Endothelial cell of umbilical vein (primary cell): ENCODE results near the gene ARID5A. TPM values are rescaled to one million over a fixed set of nuclear protein-coding genes. Genes with fewer than 3 reads are reported as not detected.
"Not testable (repeated sequence)": the region's sequence is repeated elsewhere in the genome, so short reads cannot be mapped to it uniquely, and the experiment has no call there.

Source experiments
- BruUV-seq: library from RNA; stranded (reverse); fragments of 400-500 nt; replicated peaks from 2 replicates; lab custom pipeline; 2021; lab: Mats Ljungman, UMichigan
- CTCF ChIA-PET: fragments of 300-600, 350-600 bp; sonication (Branson Sonifier 250); formaldehyde crosslinking; loops from one replicate; lab custom pipeline; 2021; ENCODE audit warnings: antibody characterized with exemption, inconsistent platforms; lab: Charles Lee
- POLR2A ChIA-PET: fragments of 300-600, 350-600 bp; sonication (Branson Sonifier 250); formaldehyde crosslinking; loops from one replicate; lab custom pipeline; 2021; ENCODE audit warnings: antibody characterized with exemption, inconsistent platforms; lab: Charles Lee
- DNase-seq: peaks from one replicate; pipeline ENCODE4 v3.0.0-alpha.2; 2011; ENCODE audit warnings: low read depth, low spot score
- FAIRE-seq: peaks from 2 replicates; lab custom pipeline; 2011; peaks lifted over from hg19 to GRCh38; lab: Jason Lieb, UNC
- H2AFZ ChIP-seq: 2 replicates; pipeline ENCODE4 v1.6.0; 2012; ENCODE audit warnings: low read depth, low read length, control low read depth, inconsistent platforms
- H3K27ac ChIP-seq: 2 replicates; pipeline ENCODE4 v1.5.1; 2011; ENCODE audit warnings: low read depth, mild to moderate bottlenecking, control low read depth, low read length, moderate library complexity; ENCODE audit not compliant: insufficient read depth
- H3K27me3 ChIP-seq, 2 experiments: 2 replicates each; pipeline versions ENCODE4 v1.6.0 to v1.6.1; 2011; ENCODE audit warnings: low read length in 2 of 2, mixed read lengths in 1 of 2; ENCODE audit not compliant: control insufficient read depth in 2 of 2, insufficient read depth in 2 of 2
- H3K36me3 ChIP-seq, 2 experiments: 2 replicates in 1 of 2; 3 replicates in 1 of 2; pipeline ENCODE4 v1.5.1; 2011; ENCODE audit warnings: low read length in 2 of 2, mild to moderate bottlenecking in 1 of 2, moderate library complexity in 1 of 2; ENCODE audit not compliant: control insufficient read depth in 2 of 2, insufficient read depth in 2 of 2; ENCODE audit errors: extremely low read depth in 1 of 2
- H3K4me1 ChIP-seq: 3 replicates; pipeline ENCODE4 v1.5.1; 2011; ENCODE audit warnings: mild to moderate bottlenecking, low read length; ENCODE audit not compliant: control insufficient read depth, insufficient read depth; ENCODE audit errors: extremely low read depth
- H3K4me2 ChIP-seq: 2 replicates; pipeline ENCODE4 v1.6.1; 2011; ENCODE audit warnings: low read length, control low read depth, mixed read lengths; ENCODE audit not compliant: insufficient read depth
- H3K4me3 ChIP-seq, 3 experiments: fragments of 200-600 bp in 1 of 3; sonication (generic), shearing (Covaris generic) in 1 of 3; replicated peaks in 1 of 3; 2 replicates each; pipeline ENCODE4 v1.5.1; 2011 to 2016; ENCODE audit warnings: control low read depth in 3 of 3, low read length in 3 of 3, mild to moderate bottlenecking in 2 of 3, inconsistent platforms in 1 of 3, low read depth in 1 of 3, moderate library complexity in 1 of 3; ENCODE audit not compliant: insufficient read depth in 1 of 3
- H3K79me2 ChIP-seq: 2 replicates; pipeline ENCODE4 v1.6.0; 2012; ENCODE audit warnings: low read length, inconsistent platforms; ENCODE audit not compliant: control insufficient read depth, insufficient read depth
- H3K9ac ChIP-seq: replicated peaks from 2 replicates; pipeline ENCODE3; 2011; ENCODE audit warnings: low read length, control low read depth; ENCODE audit not compliant: insufficient read depth; ENCODE audit errors: extremely low read depth
- H3K9me1 ChIP-seq: replicated peaks from 3 replicates; pipeline ENCODE4 v1.6.0; 2011; ENCODE audit warnings: mild to moderate bottlenecking, low read length; ENCODE audit not compliant: control insufficient read depth, insufficient read depth; ENCODE audit errors: extremely low read depth
- H3K9me3 ChIP-seq: replicated peaks from 2 replicates; pipeline ENCODE4 v1.5.1; 2012; ENCODE audit warnings: low read length, inconsistent platforms; ENCODE audit not compliant: control insufficient read depth, insufficient read depth
- H4K20me1 ChIP-seq: replicated peaks from 2 replicates; pipeline ENCODE3; 2011; ENCODE audit warnings: mild to moderate bottlenecking, low read length; ENCODE audit not compliant: control insufficient read depth, insufficient read depth; ENCODE audit errors: extremely low read depth
- EZH2 ChIP-seq: IDR thresholded peaks from 2 replicates; pipeline ENCODE4 v1.6.1; 2012; ENCODE audit warnings: borderline replicate concordance, low read depth, mild to moderate bottlenecking, moderate library complexity, low read length, inconsistent platforms; ENCODE audit not compliant: severe bottlenecking
- FOS ChIP-seq: IDR thresholded peaks from 2 replicates; pipeline ENCODE4 v1.6.1; 2011; ENCODE audit warnings: mild to moderate bottlenecking, low read length, moderate library complexity, borderline replicate concordance; ENCODE audit not compliant: insufficient read depth
- GATA2 ChIP-seq: IDR thresholded peaks from 2 replicates; pipeline ENCODE4 v1.7.0; 2011; ENCODE audit warnings: low read depth, mild to moderate bottlenecking, moderate library complexity, mixed read lengths, low read length; ENCODE audit not compliant: insufficient read length, insufficient read depth
- JUN ChIP-seq: IDR thresholded peaks from 2 replicates; pipeline ENCODE4 v1.6.1; 2011; ENCODE audit warnings: borderline replicate concordance, low read depth; ENCODE audit not compliant: insufficient read length, insufficient read depth
- MYC ChIP-seq: IDR thresholded peaks from one replicate; pipeline ENCODE4 v1.6.1; 2011; ENCODE audit warnings: mild to moderate bottlenecking, low read depth, low read length
- POLR2A ChIP-seq: IDR thresholded peaks from 2 replicates; pipeline ENCODE4 v1.6.1; 2012; ENCODE audit warnings: low read depth, mild to moderate bottlenecking, control low read depth, low read length
- POLR2AphosphoS5 ChIP-seq: IDR thresholded peaks from 2 replicates; pipeline ENCODE4 v1.6.1; 2012; ENCODE audit warnings: low read depth, mild to moderate bottlenecking, control low read depth, low read length, moderate library complexity; ENCODE audit not compliant: insufficient read depth
- dilution Hi-C: fragments of 300-500 bp; cut with MboI; formaldehyde crosslinking; loops from one replicate; pipeline ENCODE4 v1.15.0; 2019; ENCODE audit warnings: low sequenced_read_pairs; ENCODE audit not compliant: extremely low pct_ligation_motif_present
- intact Hi-C: fragments of 100-400 bp; cut with micrococcal nuclease; formaldehyde crosslinking; loops from one replicate; pipeline ENCODE4 v1.10.0; 2022
- polyA plus RNA-seq, 4 experiments: library from polyadenylated mRNA; depleted of rRNA in 3 of 4; stranded (reverse) in 3 of 4; unstranded in 1 of 4; fragments of >200 nt; gene quantifications; 2 replicates each; pipeline versions ENCODE4 v1.2.1 to v1.2.3, GENCODE V29; 2011 to 2012; ENCODE audit warnings: missing spikeins in 1 of 4
- total RNA-seq: library from RNA; stranded (reverse); gene quantifications from 2 replicates; pipeline ENCODE4 v1.2.3, GENCODE V29; 2021
- TF ChIP-seq, protein P1 (sequence below), 2 donors: IDR thresholded peaks; 1 replicate in 1 of 2; 2 replicates in 1 of 2; pipeline ENCODE4 v1.5.1; 2011; ENCODE audit warnings: low read length in 2 of 2, mild to moderate bottlenecking in 2 of 2, moderate library complexity in 2 of 2, control low read depth in 1 of 2, inconsistent platforms in 1 of 2, low read depth in 1 of 2; ENCODE audit not compliant: insufficient read depth in 1 of 2; ENCODE audit errors: extremely low read depth in 1 of 2
- TF ChIP-seq, protein P2 (sequence below): IDR thresholded peaks from 2 replicates; pipeline ENCODE4 v1.6.1; 2011; ENCODE audit not compliant: insufficient read depth, insufficient read length

Gene ARID5A
- total and polyA plus RNA-seq, 2 donors (not counting 3 experiments of a cell fraction or from before 2014, with no cell fraction given), result 18.0 to 24.7 TPM

DNA sequence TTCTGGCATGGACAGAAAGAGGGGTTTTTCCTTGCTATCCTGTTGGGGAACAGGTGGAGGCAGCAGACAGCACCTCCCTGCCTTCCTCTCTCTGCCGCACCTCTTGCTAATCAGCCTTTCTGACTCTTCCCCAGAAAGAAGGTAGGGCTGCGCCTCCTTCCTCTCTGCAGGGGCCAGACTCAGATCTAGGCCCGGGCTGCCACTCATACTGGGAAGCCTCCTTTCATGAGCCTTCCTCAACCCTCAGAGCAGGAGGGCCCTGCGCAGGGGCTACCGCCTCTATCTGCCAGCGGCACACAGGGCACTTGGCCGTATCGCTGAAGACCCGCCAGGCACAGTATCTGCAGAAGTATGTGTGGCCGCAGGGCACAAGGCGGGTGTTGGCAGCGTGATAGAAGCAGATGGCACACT is 38.5 kb upstream of the ARID5A start:
- dilution Hi-C loops, result no loop called here
- DNase-seq (no peak), FAIRE-seq (no peak)
- Histone ChIP-seq H3K79me2 (no peaks in the 10 kb centered on the region), H3K9me3 (no peaks in the 10 kb centered on the region), H2AFZ (no peak overlapping the region), H3K4me2 (no peak overlapping the region), H3K9me1 (no peaks in the 10 kb centered on the region), H4K20me1 (no peaks in the 10 kb centered on the region), H3K36me3 (no peaks in the 10 kb centered on the region), H3K9ac (no peak overlapping the region), H3K27ac (no peak overlapping the region), H3K4me1 (no peaks in the 10 kb centered on the region), H3K27me3 (peaks cover 40 to 58% of the 10 kb centered on the region in 2 experiments), H3K4me3 (no peak overlapping the region)
- POLR2A ChIA-PET, result no interaction called here
- TF ChIP-seq POLR2A (no peak), EZH2 (no peak), JUN (no peak), GATA2 (no peak), FOS (no peak), MYC (no peak), POLR2AphosphoS5 (no peak)
- TF ChIP-seq, protein P1, sequence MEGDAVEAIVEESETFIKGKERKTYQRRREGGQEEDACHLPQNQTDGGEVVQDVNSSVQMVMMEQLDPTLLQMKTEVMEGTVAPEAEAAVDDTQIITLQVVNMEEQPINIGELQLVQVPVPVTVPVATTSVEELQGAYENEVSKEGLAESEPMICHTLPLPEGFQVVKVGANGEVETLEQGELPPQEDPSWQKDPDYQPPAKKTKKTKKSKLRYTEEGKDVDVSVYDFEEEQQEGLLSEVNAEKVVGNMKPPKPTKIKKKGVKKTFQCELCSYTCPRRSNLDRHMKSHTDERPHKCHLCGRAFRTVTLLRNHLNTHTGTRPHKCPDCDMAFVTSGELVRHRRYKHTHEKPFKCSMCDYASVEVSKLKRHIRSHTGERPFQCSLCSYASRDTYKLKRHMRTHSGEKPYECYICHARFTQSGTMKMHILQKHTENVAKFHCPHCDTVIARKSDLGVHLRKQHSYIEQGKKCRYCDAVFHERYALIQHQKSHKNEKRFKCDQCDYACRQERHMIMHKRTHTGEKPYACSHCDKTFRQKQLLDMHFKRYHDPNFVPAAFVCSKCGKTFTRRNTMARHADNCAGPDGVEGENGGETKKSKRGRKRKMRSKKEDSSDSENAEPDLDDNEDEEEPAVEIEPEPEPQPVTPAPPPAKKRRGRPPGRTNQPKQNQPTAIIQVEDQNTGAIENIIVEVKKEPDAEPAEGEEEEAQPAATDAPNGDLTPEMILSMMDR (IDR thresholded peaks at IDR 0.05; ENCODE audit: extremely low read depth in 1 of 2, insufficient read depth in 1 of 2, low read depth in 1 of 2, low read length in 2 of 2), result no peak
- TF ChIP-seq, protein P2, sequence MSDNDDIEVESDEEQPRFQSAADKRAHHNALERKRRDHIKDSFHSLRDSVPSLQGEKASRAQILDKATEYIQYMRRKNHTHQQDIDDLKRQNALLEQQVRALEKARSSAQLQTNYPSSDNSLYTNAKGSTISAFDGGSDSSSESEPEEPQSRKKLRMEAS, result no peak
- intact Hi-C loops, result no loop called here
- CTCF ChIA-PET, result no interaction called here
- BruUV-seq, result no TSS peak

DNA sequence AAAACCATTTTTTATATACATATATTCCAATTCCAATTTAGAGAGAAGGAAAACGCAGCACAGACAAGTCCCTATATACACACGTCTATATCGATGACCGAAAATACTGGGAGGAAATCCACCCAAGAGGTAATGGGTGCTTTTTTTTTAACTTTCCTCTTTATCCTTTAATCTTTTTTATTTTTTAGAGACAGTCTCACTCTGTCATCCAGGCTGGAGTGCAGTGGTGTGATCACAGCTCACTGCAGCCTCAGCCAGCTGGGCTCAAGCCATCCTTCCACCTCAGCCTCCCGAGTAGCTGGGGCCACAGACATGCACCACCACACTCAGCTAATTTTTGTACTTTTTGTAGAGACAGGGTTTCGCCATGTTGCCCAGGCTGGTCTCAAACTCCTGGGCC is 37.9 kb upstream of the ARID5A start:
- H3K4me1 ChIP-seq, H3K36me3 ChIP-seq, CTCF ChIA-PET, FAIRE-seq, H3K9me1 ChIP-seq, BruUV-seq, H4K20me1 ChIP-seq, H3K9ac ChIP-seq, dilution Hi-C loops, H3K4me2 ChIP-seq, H2AFZ ChIP-seq, intact Hi-C loops, DNase-seq, POLR2A ChIA-PET, H3K9me3 ChIP-seq, H3K27ac ChIP-seq, H3K4me3 ChIP-seq, H3K79me2 ChIP-seq: not testable (repeated sequence)
- H3K27me3 ChIP-seq, result peaks cover 39 to 55% of the 10 kb centered on the region in 2 experiments
